ENCODE data around the gene IFI30.

IFI30 gene

GRCh38 chr19:18204394-18205199, 31.0 kb downstream of the IFI30 start:
- no peak for TF ChIP-seq EZH2phosphoT487 (IDR thresholded peaks at IDR 0.05; ENCODE audit: borderline replicate concordance, low read length)
- TF ChIP-seq, protein P1, sequence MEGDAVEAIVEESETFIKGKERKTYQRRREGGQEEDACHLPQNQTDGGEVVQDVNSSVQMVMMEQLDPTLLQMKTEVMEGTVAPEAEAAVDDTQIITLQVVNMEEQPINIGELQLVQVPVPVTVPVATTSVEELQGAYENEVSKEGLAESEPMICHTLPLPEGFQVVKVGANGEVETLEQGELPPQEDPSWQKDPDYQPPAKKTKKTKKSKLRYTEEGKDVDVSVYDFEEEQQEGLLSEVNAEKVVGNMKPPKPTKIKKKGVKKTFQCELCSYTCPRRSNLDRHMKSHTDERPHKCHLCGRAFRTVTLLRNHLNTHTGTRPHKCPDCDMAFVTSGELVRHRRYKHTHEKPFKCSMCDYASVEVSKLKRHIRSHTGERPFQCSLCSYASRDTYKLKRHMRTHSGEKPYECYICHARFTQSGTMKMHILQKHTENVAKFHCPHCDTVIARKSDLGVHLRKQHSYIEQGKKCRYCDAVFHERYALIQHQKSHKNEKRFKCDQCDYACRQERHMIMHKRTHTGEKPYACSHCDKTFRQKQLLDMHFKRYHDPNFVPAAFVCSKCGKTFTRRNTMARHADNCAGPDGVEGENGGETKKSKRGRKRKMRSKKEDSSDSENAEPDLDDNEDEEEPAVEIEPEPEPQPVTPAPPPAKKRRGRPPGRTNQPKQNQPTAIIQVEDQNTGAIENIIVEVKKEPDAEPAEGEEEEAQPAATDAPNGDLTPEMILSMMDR (IDR thresholded peaks at IDR 0.05; ENCODE audit: low read depth, low read length, poor library complexity, severe bottlenecking), result no peak
- H3K36me3 ChIP-seq (ENCODE audit: control insufficient read depth, low read length), result peaks cover 28% of the 10 kb centered on the region

GRCh38 chr19:18205200-18205892, 31.7 kb downstream of the IFI30 start:
- Histone ChIP-seq H3K36me3 (ENCODE audit: control insufficient read depth, low read length) (peaks cover 25% of the 10 kb centered on the region), H3K9me2 (replicated peaks; ENCODE audit: control insufficient read depth, low read length) (no peaks in the 10 kb centered on the region), H3K79me2 (ENCODE audit: control insufficient read depth, low read length) (peaks cover 35% of the 10 kb centered on the region), H3K4me1 (ENCODE audit: control insufficient read depth, low read length) (peaks cover 33% of the 10 kb centered on the region), H3K27ac (ENCODE audit: low read depth, low read length) (peak overlapping the region; percentile 92), H3K9me3 (ENCODE audit: control insufficient read depth, insufficient read depth, low read length) (no peaks in the 10 kb centered on the region), H3K4me3 (ENCODE audit: low read length) (peak overlapping the region; percentile 87), H4K20me1 (ENCODE audit: control insufficient read depth, insufficient read depth, low read depth, low read length) (no peaks in the 10 kb centered on the region), H3F3A (ENCODE audit: control insufficient read depth, insufficient read depth) (peaks cover 15% of the 10 kb centered on the region), H3K27me3 (ENCODE audit: control insufficient read depth, low read length) (peaks cover 6% of the 10 kb centered on the region), H3K4me2 (ENCODE audit: low read length) (peak overlapping the region; percentile 95)
- TF ChIP-seq EZH2phosphoT487 (IDR thresholded peaks at IDR 0.05; ENCODE audit: borderline replicate concordance, low read length), result no peak
- TF ChIP-seq, protein P1 (IDR thresholded peaks at IDR 0.05; ENCODE audit: low read depth, low read length, poor library complexity, severe bottlenecking), result no peak

More at GRCh38 chr19:18204394-18205199, 31.0 kb downstream of the IFI30 start:
- H3K4me1 ChIP-seq (ENCODE audit: control insufficient read depth, low read length), result peaks cover 33% of the 10 kb centered on the region
- H3K79me2 ChIP-seq (ENCODE audit: control insufficient read depth, low read length), result peaks cover 35% of the 10 kb centered on the region
- H3F3A ChIP-seq (ENCODE audit: control insufficient read depth, insufficient read depth), result peaks cover 15% of the 10 kb centered on the region
- H4K20me1 ChIP-seq (ENCODE audit: control insufficient read depth, insufficient read depth, low read depth, low read length), result no peaks in the 10 kb centered on the region
- H3K9me3 ChIP-seq (ENCODE audit: control insufficient read depth, insufficient read depth, low read length), result no peaks in the 10 kb centered on the region
- no peaks in the 10 kb centered on the region for H3K9me2 ChIP-seq (replicated peaks; ENCODE audit: control insufficient read depth, low read length)
- H3K27me3 ChIP-seq (ENCODE audit: control insufficient read depth, low read length), result no peaks in the 10 kb centered on the region
- H3K4me3 ChIP-seq (ENCODE audit: low read length), result peak overlapping the region; percentile 87
- H3K27ac ChIP-seq (ENCODE audit: low read depth, low read length), result peak overlapping the region; percentile 92
- H3K4me2 ChIP-seq (ENCODE audit: low read length), result peak overlapping the region; percentile 95

DNA sequence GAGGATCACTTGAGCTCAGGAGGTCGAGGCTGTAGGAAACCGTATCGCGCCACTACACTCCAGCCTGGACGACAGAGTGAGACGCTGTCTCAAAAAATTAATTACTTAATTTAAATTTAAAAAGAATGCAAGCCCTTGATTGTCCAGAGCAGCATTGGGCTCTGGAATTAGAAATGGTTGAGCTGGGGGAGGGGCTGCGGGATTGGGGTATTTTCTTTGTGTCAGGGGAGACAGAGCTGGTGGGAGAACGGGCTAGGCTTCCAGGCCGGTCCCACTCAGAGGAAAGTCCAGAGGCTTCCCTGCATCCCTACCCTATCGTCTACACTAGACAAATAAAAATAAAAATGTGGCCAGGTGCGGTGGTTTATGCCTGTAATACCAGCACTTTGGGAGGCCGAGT, 32.4 kb downstream of the IFI30 start:
- peaks cover 33% of the 10 kb centered on the region for H3K4me1 ChIP-seq (ENCODE audit: control insufficient read depth, low read length)
- no peaks in the 10 kb centered on the region for H4K20me1 ChIP-seq (ENCODE audit: control insufficient read depth, insufficient read depth, low read depth, low read length)
- no peaks in the 10 kb centered on the region for H3K9me3 ChIP-seq (ENCODE audit: control insufficient read depth, insufficient read depth, low read length)
- peak overlapping the region; percentile 87 for H3K4me3 ChIP-seq (ENCODE audit: low read length)
- peaks cover 21% of the 10 kb centered on the region for H3K36me3 ChIP-seq (ENCODE audit: control insufficient read depth, low read length)
- no peak for TF ChIP-seq EZH2phosphoT487 (IDR thresholded peaks at IDR 0.05; ENCODE audit: borderline replicate concordance, low read length)
- TF ChIP-seq, protein P1 (IDR thresholded peaks at IDR 0.05; ENCODE audit: low read depth, low read length, poor library complexity, severe bottlenecking), result no peak
- H3K27me3 ChIP-seq (ENCODE audit: control insufficient read depth, low read length), result peaks cover 12% of the 10 kb centered on the region
- peak overlapping the region; percentile 95 for H3K4me2 ChIP-seq (ENCODE audit: low read length)
- H3K9me2 ChIP-seq (replicated peaks; ENCODE audit: control insufficient read depth, low read length), result no peaks in the 10 kb centered on the region
- peaks cover 15% of the 10 kb centered on the region for H3F3A ChIP-seq (ENCODE audit: control insufficient read depth, insufficient read depth)
- H3K27ac ChIP-seq (ENCODE audit: low read depth, low read length), result peak overlapping the region; percentile 92; the same call in 1 of the 2 replicates
- H3K79me2 ChIP-seq (ENCODE audit: control insufficient read depth, low read length), result peaks cover 35% of the 10 kb centered on the region
